K562 (cell line): ENCODE measurements around the gene HSF5. TPM values are rescaled to one million over a fixed set of nuclear protein-coding genes. Genes with fewer than 3 reads are reported as not detected.

Experiments used
- ARID4B ChIP-seq: sonication (generic); formaldehyde crosslinking; IDR thresholded peaks from 2 replicates; pipeline ENCODE4 v1.8.0; 2022; ENCODE audit warnings: mild to moderate bottlenecking, missing genetic modification reagents
- BACH1 ChIP-seq: fragments of 200-800 bp; sonication (Bioruptor generic); IDR thresholded peaks from 2 replicates; pipeline ENCODE4 v1.6.1; 2016; ENCODE audit warnings: missing genetic modification characterization, missing compliant biosample characterization
- CBX8 ChIP-seq: fragments of 200-600 bp; sonication (generic); IDR thresholded peaks from 2 replicates; pipeline ENCODE4 v1.6.1; 2012; ENCODE audit warnings: borderline replicate concordance, mixed run types, low read depth, mild to moderate bottlenecking, moderate library complexity, mixed read lengths, low read length, control low read depth, inconsistent platforms; ENCODE audit not compliant: poor library complexity, severe bottlenecking; ENCODE audit errors: extremely low read depth
- CHD4 ChIP-seq: fragments of 200-600 bp; sonication (generic); IDR thresholded peaks from 3 replicates; pipeline ENCODE4 v1.6.1; 2012; ENCODE audit warnings: low read depth, mild to moderate bottlenecking, mixed read lengths, low read length, inconsistent platforms; ENCODE audit not compliant: insufficient read depth, insufficient replicate concordance, poor library complexity, severe bottlenecking
- FIP1L1 ChIP-seq: fragments of 200-400 bp; formaldehyde crosslinking; IDR thresholded peaks from 2 replicates; pipeline ENCODE4 v1.6.1; 2018; ENCODE audit warnings: mild to moderate bottlenecking, low read depth, low read length; ENCODE audit not compliant: poor library complexity, severe bottlenecking
- FUS ChIP-seq: fragments of 200-400 bp; formaldehyde crosslinking; optimal IDR thresholded peaks from 2 replicates; pipeline ENCODE3; 2017; ENCODE audit warnings: low read depth, low read length
- HDAC1 ChIP-seq, 2 experiments: fragments of 450-650 bp; IDR thresholded peaks; 2 replicates each; pipeline ENCODE4 v1.6.1; 2016 to 2017; ENCODE audit warnings: inconsistent platforms in 1 of 2, mild to moderate bottlenecking in 1 of 2, moderate library complexity in 1 of 2
- MED1 ChIP-seq: sonication (generic); formaldehyde crosslinking; IDR thresholded peaks from 2 replicates; pipeline ENCODE4 v1.8.1; 2023; ENCODE audit warnings: missing genetic modification reagents, borderline replicate concordance
- MEIS2 ChIP-seq: fragments of 450-650 bp; IDR thresholded peaks from 2 replicates; pipeline ENCODE4 v1.6.1; 2014; ENCODE audit warnings: mild to moderate bottlenecking; ENCODE audit not compliant: partially characterized antibody
- PKNOX1 ChIP-seq: fragments of 450-650 bp; IDR thresholded peaks from 2 replicates; pipeline ENCODE4 v1.6.1; 2016
- POLR2B ChIP-seq: fragments of 450-650 bp; IDR thresholded peaks from 2 replicates; pipeline ENCODE4 v1.6.1; 2018; ENCODE audit warnings: low read depth; ENCODE audit not compliant: partially characterized antibody
- PYGO2 ChIP-seq: fragments of 450-650 bp; IDR thresholded peaks from 2 replicates; pipeline ENCODE4 v1.6.1; 2016; ENCODE audit warnings: mild to moderate bottlenecking, missing genetic modification characterization, moderate library complexity, missing compliant biosample characterization
- SOX6 ChIP-seq: fragments of 450-650 bp; IDR thresholded peaks from 2 replicates; pipeline ENCODE4 v1.6.1; 2014; ENCODE audit warnings: mild to moderate bottlenecking
- TRIM25 ChIP-seq: fragments of 450-650 bp; IDR thresholded peaks from 2 replicates; pipeline ENCODE4 v1.7.0; 2016; ENCODE audit warnings: borderline replicate concordance
- VEZF1 ChIP-seq: fragments of 200-800 bp; sonication (Bioruptor generic); IDR thresholded peaks from 2 replicates; pipeline ENCODE4 v1.6.1; 2017; ENCODE audit warnings: missing genetic modification characterization, missing compliant biosample characterization
- XRCC3 ChIP-seq: fragments of 450-650 bp; IDR thresholded peaks from 2 replicates; pipeline ENCODE4 v1.6.1; 2017; ENCODE audit warnings: mild to moderate bottlenecking, moderate library complexity
- ZFP30 ChIP-seq: fragments of 250-450 bp; sonication (Bioruptor Pico); IDR thresholded peaks from 2 replicates; pipeline ENCODE4 v1.8.0; 2022; ENCODE audit warnings: moderate library complexity, mild to moderate bottlenecking, inconsistent platforms, borderline replicate concordance
- ZKSCAN8 ChIP-seq: fragments of 200-800 bp; sonication (Bioruptor generic); IDR thresholded peaks from 2 replicates; pipeline ENCODE4 v1.6.1; 2016; ENCODE audit warnings: missing genetic modification characterization, missing compliant biosample characterization
- ZNF551 ChIP-seq: fragments of 250-450 bp; sonication (Bioruptor Pico); IDR thresholded peaks from 2 replicates; pipeline ENCODE4 v1.5.0; 2021; ENCODE audit warnings: mild to moderate bottlenecking, moderate library complexity
- polyA plus RNA-seq, 8 experiments: library from polyadenylated mRNA; depleted of rRNA in 4 of 8; stranded (reverse) in 5 of 8; unstranded in 3 of 8; fragments of >200 nt; fragmentation: Nextera tagmentation in 2 of 8; fragmentation: Illumina TruSeq in 1 of 8; extraction: Ambion mirVana in 2 of 8; extraction: Trizol in 1 of 8; gene quantifications; 2 replicates each; pipeline versions ENCODE4 v1.2.1 to v1.2.3, GENCODE V29; 2011 to 2014; ENCODE audit warnings: inconsistent platforms in 1 of 8, missing spikeins in 1 of 8
- total RNA-seq, 7 experiments: library from RNA; depleted of rRNA in 6 of 7; stranded (reverse); fragments of >200 nt in 6 of 7; fragmentation: Illumina TruSeq in 2 of 7; extraction: Trizol in 2 of 7; gene quantifications; 2 replicates each; pipeline versions ENCODE4 v1.2.1 to v1.2.3, GENCODE V29; 2011 to 2021; ENCODE audit warnings: low replicate concordance in 1 of 7

Gene HSF5
- total and polyA plus RNA-seq, 9 of the 15 experiments (the other 6 are each of a cell fraction or from before 2014, with no cell fraction given), result 0.04 TPM; not detected in 8

GRCh38 chr17:58412961-58413586 is 75.1 kb downstream of the HSF5 start (continued):
- TF ChIP-seq PYGO2 (tag), result no peak
- no peak for TF ChIP-seq FUS
- TF ChIP-seq TRIM25, result no peak
- TF ChIP-seq ZFP30 (CRISPR knock-in tag), result no peak
- no peak for TF ChIP-seq ZNF551 (CRISPR knock-in tag)
- peak; percentile 50; the same call in 1 of the 2 replicates for TF ChIP-seq SOX6
- no peak for TF ChIP-seq HDAC1 (IDR thresholded peaks at IDR 0.05)
- no peak for TF ChIP-seq ARID4B (CRISPR knock-in tag)
- TF ChIP-seq ZKSCAN8 (CRISPR knock-in tag), result no peak
- TF ChIP-seq BACH1 (tag), result no peak
- no peak for TF ChIP-seq MED1
- no peak for TF ChIP-seq POLR2B
- TF ChIP-seq VEZF1 (CRISPR knock-in tag), result no peak
- no peak for TF ChIP-seq CHD4
- no peak for TF ChIP-seq PKNOX1
- TF ChIP-seq CBX8, result no peak
- TF ChIP-seq FIP1L1, result no peak
- no peak for TF ChIP-seq XRCC3
- TF ChIP-seq MEIS2, result no peak
